A673 (cell line): ENCODE measurements around the gene DPM3. TPM values are rescaled to one million over a fixed set of nuclear protein-coding genes. Genes with fewer than 3 reads are reported as not detected.
A peak's percentile ranks its signal among the peaks of the same experiment; 100 is the strongest.

Experiments
- BruUV-seq: library from RNA; stranded (reverse); fragments of 400-500 nt; replicated peaks from 2 replicates; lab custom pipeline; 2021; lab: Mats Ljungman, UMichigan
- CTCF ChIA-PET: fragments of 300-600 bp; sonication (Branson Sonifier 250); formaldehyde crosslinking; loops from one replicate; lab custom pipeline; 2022; ENCODE audit warnings: antibody characterized with exemption; lab: Charles Lee
- POLR2A ChIA-PET: fragments of 300-600 bp; sonication (Branson Sonifier 250); formaldehyde crosslinking; loops from one replicate; lab custom pipeline; 2022; ENCODE audit warnings: antibody characterized with exemption; ENCODE audit not compliant: low non-redundant PET; lab: Charles Lee
- DNase-seq: peaks from one replicate; pipeline ENCODE4 v3.0.0-alpha.2; 2015; ENCODE audit warnings: low spot score
- H3K27ac ChIP-seq: fragments of 200-600 bp; sonication (generic); 2 replicates; pipeline ENCODE4 v1.5.1; 2016; ENCODE audit warnings: mixed run types, low read depth, mild to moderate bottlenecking, mixed read lengths, antibody characterized with exemption, low read length; ENCODE audit not compliant: poor library complexity, severe bottlenecking
- H3K27me3 ChIP-seq: fragments of 200-600 bp; sonication (generic); replicated peaks from 2 replicates; pipeline ENCODE4 v1.6.1; 2017; ENCODE audit warnings: mixed run types, low read depth, mild to moderate bottlenecking, mixed read lengths, antibody characterized with exemption, low read length; ENCODE audit not compliant: insufficient read depth, poor library complexity
- H3K36me3 ChIP-seq: fragments of 200-600 bp; sonication (generic); 2 replicates; pipeline ENCODE4 v1.6.1; 2016; ENCODE audit warnings: mixed run types, mild to moderate bottlenecking, mixed read lengths, antibody characterized with exemption, low read length; ENCODE audit not compliant: insufficient read depth, poor library complexity, severe bottlenecking
- H3K4me1 ChIP-seq: fragments of 200-600 bp; sonication (generic); 2 replicates; pipeline ENCODE4 v1.6.1; 2017; ENCODE audit warnings: mixed run types, mild to moderate bottlenecking, mixed read lengths, antibody characterized with exemption, low read length; ENCODE audit not compliant: insufficient read depth, poor library complexity, severe bottlenecking
- H3K4me3 ChIP-seq: fragments of 200-600 bp; sonication (generic); 2 replicates; pipeline ENCODE4 v1.5.1; 2016; ENCODE audit warnings: low read depth, mixed run types, mild to moderate bottlenecking, mixed read lengths, low read length; ENCODE audit not compliant: poor library complexity, severe bottlenecking
- H3K9me3 ChIP-seq: fragments of 200-600 bp; sonication (generic); 2 replicates; pipeline ENCODE4 v1.6.1; 2016; ENCODE audit warnings: mixed run types, low read depth, mild to moderate bottlenecking, mixed read lengths, antibody characterized with exemption, low read length; ENCODE audit not compliant: poor library complexity, severe bottlenecking
- CTCF ChIP-seq: fragments of 300-800, 200-600 bp; sonication (generic); conservative IDR thresholded peaks from 2 replicates; pipeline ENCODE4 v1.5.1; 2017; ENCODE audit warnings: low read depth, mild to moderate bottlenecking, antibody characterized with exemption, low read length, moderate library complexity, mixed read lengths
- EZH2 ChIP-seq: fragments of 200-600 bp; sonication (generic); IDR thresholded peaks from 2 replicates; pipeline ENCODE4 v1.6.1; 2017; ENCODE audit warnings: borderline replicate concordance, low read depth, mild to moderate bottlenecking, mixed read lengths, antibody characterized with exemption, low read length; ENCODE audit not compliant: poor library complexity, severe bottlenecking
- intact Hi-C: fragments of 100-400 bp; cut with micrococcal nuclease; formaldehyde crosslinking; loops from one replicate; pipeline ENCODE4 v1.10.0; 2022; ENCODE audit not compliant: unreplicated experiment
- total RNA-seq: library from RNA; stranded (reverse); gene quantifications from 2 replicates; pipeline ENCODE4 v1.2.3, GENCODE V29; 2021

Gene DPM3
- total RNA-seq, 1 experiment from 2014 or later, result 34.0 TPM

- no peak overlapping the region for H3K4me3 ChIP-seq
- no peak for DNase-seq
- peaks cover 24% of the 10 kb centered on the region for H3K4me1 ChIP-seq
- intact Hi-C loops, result loop anchor here (10.0 kb wide), 2 partner anchors 149 to 419 kb away; partner anchors contain the start of gene RUSC1
- TF ChIP-seq EZH2 (no peak), CTCF (no peak)
- ChIA-PET CTCF (interaction anchor here (1.0 to 3.9 kb wide), 4 partner anchors 8 to 84 kb away, joined by 3 to 39 read pairs (median 4); no protein-coding TSS in a partner anchor), POLR2A (no interaction called here)
- no peaks in the 10 kb centered on the region for H3K9me3 ChIP-seq
- H3K36me3 ChIP-seq, result peaks cover 4% of the 10 kb centered on the region
- BruUV-seq, result no TSS peak
- H3K27ac ChIP-seq, result no peak overlapping the region
- no peaks in the 10 kb centered on the region for H3K27me3 ChIP-seq
Measured at GRCh38 chr1:155175281-155175926, 35.1 kb upstream of the DPM3 start.

- CTCF ChIA-PET, result interaction anchor here (0.6 to 3.9 kb wide), 5 partner anchors 11 to 188 kb away, joined by 3 to 45 read pairs (median 6); no protein-coding TSS in a partner anchor
- Histone ChIP-seq H3K4me3 (peak overlapping the region; percentile 86), H3K9me3 (no peaks in the 10 kb centered on the region), H3K27ac (peak overlapping the region; percentile 20), H3K36me3 (peaks cover 7% of the 10 kb centered on the region), H3K27me3 (no peaks in the 10 kb centered on the region), H3K4me1 (peaks cover 24% of the 10 kb centered on the region)
- intact Hi-C loops, result loop anchor here (10.0 kb wide), 2 partner anchors 150 to 420 kb away; partner anchors contain the start of gene RUSC1
- peak; percentile 65 for DNase-seq
- POLR2A ChIA-PET, result no interaction called here
- no TSS peak for BruUV-seq
- TF ChIP-seq CTCF, result no peak
- TF ChIP-seq EZH2, result no peak
Measured at GRCh38 chr1:155174324-155175280, 34.3 kb upstream of the DPM3 start.

GRCh38 chr1:155173478-155174323 is 33.4 kb upstream of the DPM3 start, which contains the start of gene TRIM46:
Gene TRIM46 (plus strand): TSS chr1:155173849. CDS start chr1:155173967, 118 bp downstream.
- Histone ChIP-seq H3K27ac (peak within 1 kb of the TSS; percentile 90), H3K4me1 (peaks cover 24% of the 10 kb centered on the region), H3K27me3 (no peaks in the 10 kb centered on the region), H3K4me3 (peak within 1 kb of the TSS; percentile 86), H3K9me3 (no peaks in the 10 kb centered on the region), H3K36me3 (peaks cover 11% of the 10 kb centered on the region)
- DNase-seq, result peak; percentile 86
- BruUV-seq, result no TSS peak
- POLR2A ChIA-PET, result no interaction called here
- TF ChIP-seq CTCF (peak; percentile 15; the same call in 1 of the 2 replicates), EZH2 (no peak)
- CTCF ChIA-PET, result interaction anchor here (0.6 to 3.9 kb wide), 9 partner anchors 20 to 189 kb away, joined by 3 to 45 read pairs (median 3); no protein-coding TSS in a partner anchor
- intact Hi-C loops, result loop anchor here (10.0 kb wide), 2 partner anchors 151 to 421 kb away; partner anchors contain the start of gene RUSC1
